Hindlimb muscle (tissue), 1 donor: ENCODE results near the gene KRT81. TPM values are rescaled to one million over a fixed set of nuclear protein-coding genes. Genes with fewer than 3 reads are reported as not detected.
A peak's percentile ranks its signal among the peaks of the same experiment; 100 is the strongest.
"Not testable (repeated sequence)": the region's sequence is repeated elsewhere in the genome, so short reads cannot be mapped to it uniquely, and the experiment has no call there.

Experiments used
- DNase-seq: peaks from one replicate; pipeline ENCODE4 v3.0.0-alpha.2; 2013
- polyA plus RNA-seq: library from polyadenylated mRNA; unstranded; fragments of 120-200 nt; gene quantifications from one replicate; pipeline ENCODE4 v1.2.1, GENCODE V29; 2013; ENCODE audit not compliant: insufficient read length

KRT81 gene
- polyA plus RNA-seq, 1 donor: 0.14 TPM

DNA sequence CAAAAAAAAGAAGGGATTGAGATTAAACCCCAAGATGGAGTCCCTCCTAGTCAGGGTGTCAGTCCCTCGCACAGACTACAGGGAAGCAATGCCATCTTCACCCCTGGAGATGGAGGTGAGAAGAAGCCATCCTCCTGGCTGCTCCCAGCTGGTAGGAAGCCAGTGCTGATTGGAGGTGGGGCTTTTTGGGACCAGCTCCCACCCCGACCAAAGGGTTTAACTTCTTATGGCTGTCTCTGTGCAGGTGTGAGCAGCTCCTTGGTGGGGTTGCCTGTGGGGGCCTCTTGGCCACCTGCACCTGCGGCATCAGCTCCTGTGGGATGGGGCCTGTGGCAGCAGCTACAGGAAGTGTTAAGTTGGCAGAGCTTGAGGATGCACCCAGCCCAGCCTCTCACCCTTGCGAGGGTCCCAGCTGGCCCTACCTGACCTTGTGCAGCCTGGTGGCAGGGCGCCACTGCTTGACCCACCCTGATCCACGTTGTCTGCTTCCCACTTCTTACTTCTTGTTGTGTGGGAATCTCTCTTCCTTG is 20.7 kb downstream of the KRT81 start:
- no peak for DNase-seq

- DNase-seq: no peak
These were observed 23.1 kb downstream of the KRT81 start for GRCh38 chr12:52268212-52268611.

GRCh38 chr12:52267699-52268098 is 23.6 kb downstream of the KRT81 start:
- no peak for DNase-seq

DNA sequence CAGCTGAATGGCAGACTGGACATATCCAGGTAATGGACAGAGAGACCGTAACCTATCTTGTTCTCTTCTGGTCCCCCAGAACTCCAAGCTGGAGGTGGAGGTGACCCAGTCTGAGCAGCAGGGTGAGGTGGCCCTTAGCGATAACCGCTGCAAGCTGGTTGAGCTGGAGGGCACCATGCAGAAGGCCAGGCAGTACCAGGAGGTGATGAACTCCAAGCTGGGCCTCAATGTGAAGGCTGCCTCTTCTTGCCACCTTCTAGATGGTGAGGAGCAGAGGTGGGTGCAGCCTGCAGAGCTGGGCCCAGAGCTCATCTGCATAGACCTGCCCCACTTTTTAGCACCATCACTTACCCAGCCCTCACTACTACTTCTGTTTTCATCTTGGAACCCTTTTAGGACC is 24.1 kb downstream of the KRT81 start:
- no peak for DNase-seq

GRCh38 chr12:52266514-52266913 is 24.8 kb downstream of the KRT81 start:
- DNase-seq: no peak

GRCh38 chr12:52264435-52264825 is 26.9 kb downstream of the KRT81 start:
- peak; percentile 61 for DNase-seq

DNA sequence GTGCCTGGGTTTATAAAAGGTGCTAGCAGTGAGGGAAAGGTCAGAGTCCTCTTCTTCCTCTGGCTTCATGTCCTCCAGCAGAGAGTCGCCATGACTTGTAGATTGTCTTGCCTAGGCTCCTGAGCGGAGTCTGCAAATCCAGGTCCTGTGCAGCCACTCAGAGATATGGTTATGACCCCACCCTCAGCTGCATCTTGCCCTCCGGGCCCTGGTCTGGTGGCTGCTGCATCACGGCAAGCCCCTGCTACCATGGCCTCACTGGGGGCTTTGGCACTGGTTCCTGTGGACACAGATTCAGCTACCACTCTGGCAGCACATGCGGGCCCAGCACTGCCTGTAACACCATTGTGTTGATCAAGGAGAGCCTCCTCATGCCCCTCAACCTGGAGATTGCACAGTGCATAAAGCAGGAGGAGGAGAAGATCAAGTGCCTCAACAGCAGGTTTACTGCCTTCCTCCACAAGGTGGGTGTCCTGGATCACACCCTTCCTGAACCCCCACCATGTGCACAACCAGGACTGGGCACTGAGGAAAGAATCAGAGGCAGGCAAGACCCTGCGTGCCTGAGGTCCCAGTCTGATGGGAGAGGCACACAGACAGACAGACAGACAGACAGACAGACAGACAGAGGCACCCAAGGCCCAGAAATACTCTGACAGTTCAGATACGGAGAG is 27.4 kb downstream of the KRT81 start:
- no peak for DNase-seq

DNA sequence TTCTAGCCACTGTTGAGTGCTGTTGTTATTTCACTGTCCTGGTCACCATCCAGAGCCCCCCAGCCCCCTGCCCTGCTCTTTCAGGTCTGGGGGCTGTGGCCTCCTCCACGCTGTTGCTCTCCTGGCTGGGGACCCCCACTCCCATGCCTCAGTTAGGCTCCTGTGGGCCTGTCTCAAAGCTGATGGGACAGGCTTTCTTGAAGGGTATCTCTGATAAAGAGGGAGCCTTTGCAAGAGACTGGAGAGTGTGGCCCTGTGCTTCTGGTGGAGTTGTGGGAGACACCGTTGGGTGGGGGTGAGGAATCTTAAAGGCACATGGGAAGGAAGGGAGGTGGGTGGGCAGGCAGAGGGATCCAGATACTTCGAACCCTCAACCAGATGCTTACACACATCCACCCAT is 29.0 kb downstream of the KRT81 start:
- DNase-seq: no peak

DNA sequence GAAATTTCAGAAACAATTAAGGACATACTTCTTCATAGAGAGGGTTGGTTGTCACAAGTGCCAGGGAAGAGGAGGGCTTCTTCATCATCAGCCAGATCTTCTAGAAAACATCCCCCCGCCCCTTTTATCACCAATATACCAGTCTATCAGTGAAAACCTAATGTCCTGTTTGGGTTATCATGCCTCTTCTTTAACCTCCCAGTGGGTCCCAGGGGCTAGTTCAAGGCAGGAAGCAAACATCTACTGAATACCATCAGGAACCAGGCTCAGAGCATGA is 30.2 kb downstream of the KRT81 start:
- DNase-seq: no peak

DNA sequence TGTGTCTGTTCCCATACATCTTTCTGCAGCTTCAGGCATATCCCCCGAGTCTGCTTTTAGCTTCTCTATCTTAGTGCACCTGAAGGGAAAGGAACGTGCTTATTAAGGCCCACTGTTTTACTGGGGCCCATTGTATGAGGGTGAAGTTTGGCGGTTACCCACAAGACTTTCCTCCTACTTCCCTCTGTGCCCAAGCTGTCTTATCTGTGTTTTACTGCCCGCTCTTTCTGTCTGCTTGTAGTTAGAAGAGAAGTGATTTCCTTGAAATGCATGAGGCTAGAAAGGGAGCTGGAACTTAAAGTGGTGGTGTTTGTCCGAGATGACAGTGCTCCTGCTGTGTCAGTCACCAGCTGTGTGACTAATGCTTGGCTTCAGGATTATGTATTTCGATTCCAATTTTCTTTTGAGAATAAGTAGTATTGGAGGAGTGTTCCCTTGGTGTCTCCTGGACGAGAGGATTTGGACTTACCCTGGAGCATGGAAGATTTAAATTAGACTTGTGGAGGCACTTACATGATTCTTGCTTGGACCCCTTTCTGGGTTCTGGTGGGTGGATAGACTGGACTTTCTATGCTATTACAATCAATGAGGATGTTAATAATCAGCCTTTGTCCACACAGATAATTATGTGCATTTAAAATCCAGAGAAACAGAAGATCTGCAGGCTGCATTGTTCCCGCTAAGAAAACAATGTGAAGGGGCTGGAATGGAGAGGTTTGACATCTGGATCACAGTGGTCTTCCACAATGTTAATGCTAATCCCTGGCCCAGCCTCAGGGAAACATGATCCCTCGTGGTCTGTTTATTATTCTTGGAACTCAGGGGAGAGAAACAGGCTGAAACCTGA is 30.8 kb downstream of the KRT81 start:
- no peak for DNase-seq

- no peak for DNase-seq
These were observed 31.6 kb downstream of the KRT81 start for GRCh38 chr12:52259657-52260243.

GRCh38 chr12:52258335-52258901 is 32.9 kb downstream of the KRT81 start:
- peak; percentile 57 for DNase-seq

DNA sequence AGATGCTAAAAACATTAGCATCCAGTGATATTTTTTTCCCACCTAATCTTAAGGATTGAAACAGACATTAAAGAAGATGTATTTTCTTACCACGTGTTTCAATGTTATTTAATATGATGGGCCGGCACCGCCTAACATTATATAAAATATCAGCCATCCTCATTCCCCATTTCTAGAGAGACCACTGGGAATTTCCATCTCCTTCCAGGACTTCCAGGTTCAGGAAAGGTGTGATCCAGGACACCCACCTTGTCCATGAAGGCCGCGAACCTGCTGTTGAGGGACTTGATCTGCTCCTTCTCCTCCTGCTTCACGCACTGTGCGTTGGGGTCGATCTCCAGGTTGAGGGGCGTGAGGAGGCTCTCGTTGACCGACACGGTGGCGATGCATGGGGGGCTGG is 33.4 kb downstream of the KRT81 start:
- not testable (repeated sequence) for DNase-seq

DNA sequence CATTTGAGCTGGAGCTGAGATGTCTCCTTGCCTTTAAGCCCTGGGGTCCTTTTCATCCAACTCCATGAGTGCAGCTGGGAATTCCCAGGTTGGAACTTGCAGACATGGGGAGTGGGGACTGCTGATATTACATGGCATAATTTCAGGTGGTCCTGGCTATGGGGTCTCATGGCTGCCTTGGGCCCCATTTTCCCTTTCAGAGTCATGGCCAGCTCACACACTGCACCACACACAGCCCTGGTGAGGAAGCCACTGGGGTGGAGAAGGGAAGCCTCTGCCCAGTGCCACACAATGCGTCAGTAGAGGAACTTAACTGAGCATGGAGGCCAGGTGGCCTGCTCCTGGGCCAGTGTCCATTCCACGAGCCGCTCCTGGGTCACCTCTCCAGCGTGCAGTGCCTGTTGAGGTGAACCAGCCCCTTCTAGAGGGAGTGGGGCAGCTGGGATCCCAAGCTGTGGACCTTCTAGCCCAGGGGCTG is 34.2 kb downstream of the KRT81 start:
- DNase-seq: no peak

GRCh38 chr12:52256584-52256935 is 34.8 kb downstream of the KRT81 start:
- DNase-seq: no peak

GRCh38 chr12:52255926-52256583 is 35.3 kb downstream of the KRT81 start:
- DNase-seq: no peak

GRCh38 chr12:52254965-52255751 is 36.2 kb downstream of the KRT81 start:
- no peak for DNase-seq

DNA sequence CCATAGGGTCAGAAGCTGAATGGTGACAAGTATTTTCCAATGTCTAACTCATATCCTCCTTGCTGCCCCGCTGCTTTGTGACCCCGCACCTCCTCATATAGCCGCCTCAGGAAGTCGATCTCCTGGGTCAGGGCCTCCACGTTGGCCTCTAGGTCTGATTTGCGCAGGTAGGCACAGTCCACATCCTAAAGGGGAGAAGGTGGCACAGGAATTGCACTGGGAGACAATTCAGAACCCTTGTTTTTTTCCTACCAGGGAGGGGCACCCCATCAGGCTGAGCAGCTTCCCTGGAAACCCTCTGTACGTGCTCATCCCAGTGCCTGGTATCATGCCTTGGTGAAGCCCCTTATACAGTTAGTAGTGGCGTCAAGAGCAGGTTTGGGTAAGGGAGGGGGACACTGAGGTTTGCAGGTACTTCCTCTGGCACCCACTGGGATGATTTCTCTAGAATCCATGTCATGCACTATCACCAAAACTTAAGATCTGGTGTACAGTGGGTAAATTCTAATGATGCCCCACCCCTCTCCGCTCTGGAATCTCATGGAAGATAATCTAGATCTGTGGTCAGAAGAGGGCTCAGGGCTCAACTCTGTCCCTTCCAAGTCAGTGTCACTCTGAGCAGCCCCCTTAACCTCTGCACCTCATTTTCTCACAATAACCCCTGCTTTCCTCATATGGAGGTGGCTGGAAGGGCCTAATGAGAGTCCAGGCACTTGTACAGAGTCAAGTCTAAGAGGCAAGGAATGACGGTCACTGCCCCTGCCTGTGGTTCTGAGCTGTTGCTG is 37.0 kb downstream of the KRT81 start:
- no peak for DNase-seq

DNA sequence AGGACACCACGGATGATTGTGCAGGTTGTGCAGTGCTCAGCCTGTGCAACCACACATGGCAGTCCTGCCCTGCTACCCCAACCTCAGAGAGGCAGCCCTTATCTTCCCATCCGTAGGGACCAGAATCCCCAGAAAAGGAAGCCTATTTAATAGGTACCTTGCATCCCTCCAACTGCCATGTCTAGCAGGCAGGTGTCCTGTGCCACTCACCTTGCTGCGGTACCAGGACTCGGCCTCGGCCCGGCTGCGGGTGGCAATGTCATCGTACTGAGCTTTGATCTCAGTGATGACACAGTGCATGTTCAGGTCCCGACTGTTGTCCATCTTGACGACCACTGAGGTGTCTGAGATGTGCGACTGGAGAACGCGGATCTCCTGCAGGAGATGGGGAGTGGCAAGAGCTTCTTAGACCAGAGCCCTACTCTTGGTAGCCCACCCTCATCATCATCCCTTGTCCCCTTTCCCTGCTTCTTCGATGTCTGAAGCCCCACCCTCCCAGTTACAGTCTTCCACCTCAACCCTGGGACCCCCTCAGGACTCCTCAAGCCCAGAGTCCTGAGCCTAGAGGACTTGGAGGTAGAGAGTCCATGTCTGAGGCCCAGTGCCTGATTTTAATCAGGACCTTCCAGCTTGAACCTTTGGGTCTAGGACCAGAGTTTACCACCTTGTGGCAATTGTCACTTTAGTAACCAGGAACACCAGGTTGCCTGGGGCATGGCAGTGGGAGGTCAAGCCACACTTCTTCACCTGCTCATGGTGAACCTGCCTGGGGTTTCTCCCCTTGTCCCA is 37.7 kb downstream of the KRT81 start:
- no peak for DNase-seq

GRCh38 chr12:52252728-52253343 is 38.5 kb downstream of the KRT81 start:
- no peak for DNase-seq
